Measurements from ENCODE around the gene LAMA4.

DNA sequence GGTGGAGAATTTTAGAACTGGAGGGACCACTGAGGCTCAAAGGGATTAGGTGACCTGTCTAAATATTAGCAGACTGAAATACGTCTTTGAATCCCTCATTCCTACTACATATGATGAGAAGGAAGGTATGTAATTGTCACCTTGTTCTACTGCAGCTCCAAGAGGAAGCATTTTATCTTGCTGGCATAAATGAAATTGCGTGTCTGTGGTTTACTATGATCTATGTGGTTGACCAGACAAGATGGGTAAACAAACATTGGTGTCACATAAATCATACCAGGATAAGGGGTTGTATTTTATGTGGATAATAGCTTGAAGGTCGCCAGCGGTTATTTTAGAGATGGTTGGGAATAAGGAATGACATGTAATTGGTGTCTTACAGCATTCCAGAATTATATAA lies 78.2 kb downstream of the LAMA4 start:
- TF ChIP-seq POLR2AphosphoS5 (IDR thresholded peaks at IDR 0.05): no peak
- TF ChIP-seq CTCF (IDR thresholded peaks at IDR 0.05): no peak
- no peak for TF ChIP-seq POLR2A (IDR thresholded peaks at IDR 0.05; ENCODE audit: low read depth)
- no peak for TF ChIP-seq EP300 (IDR thresholded peaks at IDR 0.05)
